WTC11 (cell line): ENCODE data around the gene ADGRV1. TPM values are rescaled to one million over a fixed set of nuclear protein-coding genes. Genes with fewer than 3 reads are reported as not detected.

Experiments used
- ATAC-seq: fragments of 200-7000 bp; cut with Tn5 transposase; 2 replicates; pipeline ENCODE4 v1.10.0; 2021; ENCODE audit warnings: mild to moderate bottlenecking, moderate library complexity
- CTCF ChIA-PET: fragments of 300-600 bp; sonication (Branson Sonifier 250); formaldehyde crosslinking; loops from one replicate; lab custom pipeline; 2021; ENCODE audit warnings: antibody characterized with exemption; lab: Charles Lee
- POLR2A ChIA-PET: fragments of 350-600 bp; sonication (Branson Sonifier 250); formaldehyde crosslinking; loops from one replicate; lab custom pipeline; 2021; ENCODE audit warnings: antibody characterized with exemption; lab: Charles Lee
- DNase-seq: peaks from one replicate; pipeline ENCODE4 v3.0.0; 2021; ENCODE audit warnings: low spot score
- H3K27ac Mint-ChIP-seq: 2 replicates; pipeline ENCODE4 v1.8.0; 2021; ENCODE audit warnings: mixed read lengths
- H3K27me3 Mint-ChIP-seq: 2 replicates; pipeline ENCODE4 v1.8.0; 2021; ENCODE audit warnings: low read depth, mild to moderate bottlenecking, moderate library complexity, mixed read lengths
- H3K36me3 Mint-ChIP-seq: 2 replicates; pipeline ENCODE4 v1.8.0; 2021; ENCODE audit warnings: mixed read lengths
- H3K4me1 Mint-ChIP-seq: 2 replicates; pipeline ENCODE4 v1.8.0; 2022; ENCODE audit warnings: mixed read lengths
- H3K4me3 Mint-ChIP-seq: 2 replicates; pipeline ENCODE4 v1.8.0; 2021; ENCODE audit warnings: mild to moderate bottlenecking, moderate library complexity, mixed read lengths
- H3K9me3 Mint-ChIP-seq: 2 replicates; pipeline ENCODE4 v1.8.0; 2021; ENCODE audit warnings: mixed read lengths
- CREB1 ChIP-seq: sonication (generic); formaldehyde crosslinking; IDR thresholded peaks from 2 replicates; pipeline ENCODE4 v1.8.0; 2023; ENCODE audit warnings: mild to moderate bottlenecking, missing genetic modification reagents
- EMX1 ChIP-seq: fragments of 250-450 bp; sonication (Bioruptor Pico); IDR thresholded peaks from 2 replicates; pipeline ENCODE4 v1.8.0; 2021; ENCODE audit warnings: mild to moderate bottlenecking
- ETV6 ChIP-seq: sonication (generic); formaldehyde crosslinking; IDR thresholded peaks from 2 replicates; pipeline ENCODE4 v1.8.1; 2022; ENCODE audit warnings: mild to moderate bottlenecking, missing genetic modification reagents
- FOXK1 ChIP-seq: sonication (generic); formaldehyde crosslinking; IDR thresholded peaks from 2 replicates; pipeline ENCODE4 v1.8.0; 2022; ENCODE audit warnings: mild to moderate bottlenecking, moderate library complexity, missing genetic modification reagents
- FOXP1 ChIP-seq: sonication (generic); formaldehyde crosslinking; IDR thresholded peaks from 2 replicates; pipeline ENCODE4 v1.8.0; 2022; ENCODE audit warnings: missing genetic modification reagents, mild to moderate bottlenecking, moderate library complexity, borderline replicate concordance
- GTF2I ChIP-seq: fragments of 250-450 bp; sonication (Bioruptor Pico); conservative IDR thresholded peaks from 2 replicates; pipeline ENCODE4 v1.4.0; 2021; ENCODE audit warnings: mild to moderate bottlenecking
- HMGA2 ChIP-seq: fragments of 250-450 bp; sonication (Bioruptor Pico); IDR thresholded peaks from 2 replicates; pipeline ENCODE4 v1.4.0; 2021; ENCODE audit warnings: mild to moderate bottlenecking, moderate library complexity
- NFYB ChIP-seq: sonication (generic); formaldehyde crosslinking; conservative IDR thresholded peaks from 2 replicates; pipeline ENCODE4 v1.8.0; 2022; ENCODE audit warnings: low read depth, missing genetic modification reagents
- NR3C1 ChIP-seq: sonication (generic); formaldehyde crosslinking; conservative IDR thresholded peaks from 2 replicates; pipeline ENCODE4 v1.8.1; 2023; ENCODE audit warnings: low read depth, mild to moderate bottlenecking, missing genetic modification reagents
- RELA ChIP-seq: sonication (generic); formaldehyde crosslinking; IDR thresholded peaks from 2 replicates; pipeline ENCODE4 v1.8.1; 2022; ENCODE audit warnings: missing genetic modification reagents, mild to moderate bottlenecking, borderline replicate concordance
- RORB ChIP-seq: fragments of 250-450 bp; sonication (Bioruptor Pico); IDR thresholded peaks from 2 replicates; pipeline ENCODE4 v1.9.0; 2021; ENCODE audit warnings: mild to moderate bottlenecking
- SMAD3 ChIP-seq: sonication (generic); formaldehyde crosslinking; IDR thresholded peaks from 2 replicates; pipeline ENCODE4 v1.8.0; 2022; ENCODE audit warnings: missing genetic modification reagents, mild to moderate bottlenecking, borderline replicate concordance
- SOX15 ChIP-seq: fragments of 250-450 bp; sonication (Bioruptor Pico); IDR thresholded peaks from 2 replicates; pipeline ENCODE4 v1.9.0; 2021; ENCODE audit warnings: mild to moderate bottlenecking
- TEAD1 ChIP-seq: sonication (generic); formaldehyde crosslinking; IDR thresholded peaks from 2 replicates; pipeline ENCODE4 v1.8.0; 2022; ENCODE audit warnings: mild to moderate bottlenecking, missing genetic modification reagents
- ZBTB21 ChIP-seq: sonication (generic); formaldehyde crosslinking; IDR thresholded peaks from 2 replicates; pipeline ENCODE4 v1.8.1; 2023; ENCODE audit warnings: mild to moderate bottlenecking, missing genetic modification reagents, borderline replicate concordance
- ZNF219 ChIP-seq: sonication (generic); formaldehyde crosslinking; IDR thresholded peaks from 2 replicates; pipeline ENCODE4 v1.8.0; 2023; ENCODE audit warnings: missing genetic modification reagents, mild to moderate bottlenecking, borderline replicate concordance
- ZNF396 ChIP-seq: fragments of 250-450 bp; sonication (Bioruptor Pico); IDR thresholded peaks from 2 replicates; pipeline ENCODE4 v1.8.0; 2021; ENCODE audit warnings: mild to moderate bottlenecking, moderate library complexity, borderline replicate concordance
- ZNF416 ChIP-seq: fragments of 250-450 bp; sonication (Bioruptor Pico); IDR thresholded peaks from 2 replicates; pipeline ENCODE4 v1.9.0; 2021; ENCODE audit warnings: mild to moderate bottlenecking, inconsistent platforms
- ZNF671 ChIP-seq: fragments of 250-450 bp; sonication (Bioruptor Pico); IDR thresholded peaks from 2 replicates; pipeline ENCODE4 v1.8.0; 2021; ENCODE audit warnings: mild to moderate bottlenecking
- total RNA-seq: library from RNA; stranded (reverse); gene quantifications from 3 replicates; pipeline ENCODE4 v1.2.3, GENCODE V29; 2021
- TF ChIP-seq, protein P1 (sequence below): sonication (generic); formaldehyde crosslinking; IDR thresholded peaks from 2 replicates; pipeline ENCODE4 v1.8.1; 2023; ENCODE audit warnings: mild to moderate bottlenecking, missing genetic modification reagents
- TF ChIP-seq, protein P2 (sequence below): sonication (generic); formaldehyde crosslinking; conservative IDR thresholded peaks from 2 replicates; pipeline ENCODE4 v1.8.1; 2022; ENCODE audit warnings: mild to moderate bottlenecking, missing genetic modification reagents
- TF ChIP-seq, protein P3 (sequence below): sonication (generic); formaldehyde crosslinking; IDR thresholded peaks from 2 replicates; pipeline ENCODE4 v1.8.0; 2022; ENCODE audit warnings: mild to moderate bottlenecking, missing genetic modification reagents
- TF ChIP-seq, protein P4 (sequence below): fragments of 250-450 bp; sonication (Bioruptor Pico); conservative IDR thresholded peaks from 2 replicates; pipeline ENCODE4 v1.9.0; 2021; ENCODE audit warnings: mild to moderate bottlenecking
- TF ChIP-seq, protein P5 (sequence below): fragments of 200-600 bp; IDR thresholded peaks from 2 replicates; pipeline ENCODE4 v1.8.0; 2022; ENCODE audit warnings: antibody characterized with exemption

ADGRV1 gene
- total RNA-seq, 1 experiment from 2014 or later, result 74.5 TPM

DNA sequence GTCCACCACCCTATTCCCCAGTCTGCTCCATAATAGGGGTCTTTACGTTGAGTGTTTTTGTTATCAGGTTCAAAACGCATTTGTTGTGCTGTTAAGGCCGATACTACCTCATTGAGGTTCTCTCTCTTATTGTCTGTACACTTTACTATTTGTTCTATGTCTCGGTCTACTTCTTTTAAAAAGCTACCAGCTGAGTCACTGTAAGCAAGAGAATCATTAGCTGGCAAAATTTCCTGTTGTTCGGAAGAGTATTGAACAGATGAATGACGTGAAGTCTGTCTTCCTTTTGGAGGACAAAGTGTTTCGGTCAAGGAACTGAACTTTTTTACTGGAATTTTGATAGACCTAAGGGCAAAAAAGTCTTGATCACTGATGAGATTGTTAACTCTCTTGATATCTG lies 39.5 kb upstream of the ADGRV1 start (continued):
- no peak for TF ChIP-seq ZNF219

DNA sequence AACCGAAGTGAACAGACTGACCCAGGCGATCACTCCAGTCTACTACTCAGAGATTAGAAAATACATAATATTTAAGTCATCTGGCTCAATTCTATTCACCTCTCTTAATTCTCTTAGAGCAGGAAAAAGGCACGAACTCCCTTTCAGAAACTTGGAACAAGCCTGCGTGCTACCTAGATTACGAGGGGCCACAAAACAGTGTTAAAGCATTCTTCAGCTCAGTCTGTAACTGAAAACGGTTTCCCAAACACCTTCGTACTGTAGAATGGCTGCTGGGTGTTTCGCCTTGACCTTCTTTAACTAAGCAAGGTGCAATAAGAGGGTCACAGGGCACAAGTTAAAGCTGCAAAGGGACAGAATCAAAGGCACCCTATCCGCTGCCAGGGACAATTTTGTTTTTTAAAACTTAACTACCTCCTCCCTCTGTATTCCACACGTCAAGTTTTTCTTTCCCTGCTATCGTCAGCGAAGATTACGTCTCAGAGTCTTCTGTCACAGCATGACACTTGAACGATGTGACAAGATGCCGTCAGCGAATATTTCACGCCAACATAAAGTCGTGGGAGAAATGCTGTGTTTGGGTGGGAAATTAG lies 29.9 kb upstream of the ADGRV1 start:
- peaks cover 8% of the 10 kb centered on the region for H3K36me3 Mint-ChIP-seq
- CTCF ChIA-PET, result interaction anchor here (0.6 to 1.3 kb wide), 3 partner anchors 36 to 107 kb away, joined by 3 read pairs; no protein-coding TSS in a partner anchor
- no peak for DNase-seq
- no peaks in the 10 kb centered on the region for H3K9me3 Mint-ChIP-seq
- no peaks in the 10 kb centered on the region for H3K27me3 Mint-ChIP-seq
- peak overlapping the region; percentile 77 for H3K27ac Mint-ChIP-seq
- ATAC-seq, result no peak
- peak overlapping the region; percentile 98 for H3K4me3 Mint-ChIP-seq
- TF ChIP-seq CREB1 (CRISPR knock-in tag) (no peak), ETV6 (CRISPR knock-in tag) (no peak), ZNF416 (CRISPR knock-in tag) (no peak), RORB (CRISPR knock-in tag) (no peak)
- TF ChIP-seq, protein P1, sequence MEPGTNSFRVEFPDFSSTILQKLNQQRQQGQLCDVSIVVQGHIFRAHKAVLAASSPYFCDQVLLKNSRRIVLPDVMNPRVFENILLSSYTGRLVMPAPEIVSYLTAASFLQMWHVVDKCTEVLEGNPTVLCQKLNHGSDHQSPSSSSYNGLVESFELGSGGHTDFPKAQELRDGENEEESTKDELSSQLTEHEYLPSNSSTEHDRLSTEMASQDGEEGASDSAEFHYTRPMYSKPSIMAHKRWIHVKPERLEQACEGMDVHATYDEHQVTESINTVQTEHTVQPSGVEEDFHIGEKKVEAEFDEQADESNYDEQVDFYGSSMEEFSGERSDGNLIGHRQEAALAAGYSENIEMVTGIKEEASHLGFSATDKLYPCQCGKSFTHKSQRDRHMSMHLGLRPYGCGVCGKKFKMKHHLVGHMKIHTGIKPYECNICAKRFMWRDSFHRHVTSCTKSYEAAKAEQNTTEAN (CRISPR knock-in tag), result no peak
- TF ChIP-seq, all 79 proteins: peak for 0
- POLR2A ChIA-PET, result interaction anchor here (0.6 kb wide), 1 partner anchor 81 kb away, joined by 3 read pairs; no protein-coding TSS in a partner anchor
- peaks cover 28% of the 10 kb centered on the region for H3K4me1 Mint-ChIP-seq

DNA sequence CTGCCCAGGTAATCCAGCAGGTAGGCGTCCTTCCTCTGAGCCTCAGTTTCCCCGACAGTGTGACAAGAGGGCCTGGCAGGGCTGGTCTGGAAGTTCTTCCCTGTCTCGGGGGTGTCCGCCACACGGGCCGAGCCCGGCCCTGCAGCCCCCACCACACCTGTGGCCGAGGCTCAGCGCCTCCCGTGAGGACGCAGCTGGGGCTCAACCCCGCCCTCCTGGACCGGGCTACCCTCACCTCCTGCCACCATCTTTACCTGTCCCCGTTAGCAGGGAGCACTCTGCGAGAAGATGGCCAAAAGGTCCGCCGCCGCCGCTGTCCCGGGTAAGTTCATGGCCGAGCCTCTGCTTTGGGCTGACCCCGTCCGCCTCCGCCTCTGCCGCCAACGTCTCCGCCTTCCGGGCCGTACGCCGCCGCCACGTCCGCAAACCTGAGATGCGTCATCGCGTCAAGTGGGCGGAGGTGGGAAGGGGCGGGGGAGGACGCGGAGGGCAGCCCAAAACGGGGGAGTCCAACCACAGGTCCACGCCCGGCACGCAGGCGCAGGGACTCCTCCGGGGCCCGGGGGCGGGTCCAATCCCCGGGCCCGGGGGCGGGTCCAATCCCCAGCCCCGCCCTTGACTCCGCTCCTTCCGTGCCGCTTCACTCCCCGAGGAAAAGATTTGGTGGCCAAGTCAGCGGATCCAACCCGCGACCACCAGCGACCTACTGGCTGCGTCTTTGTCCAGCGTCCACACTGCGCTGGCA lies 29.2 kb upstream of the ADGRV1 start, which contains the start of gene LYSMD3:
TSS of gene LYSMD3 (minus strand) at position 391 of the 745 bp plus-strand sequence. CDS start 4,295 bp downstream, outside the sequence.
- peak within 1 kb of the TSS; percentile 98 for H3K4me3 Mint-ChIP-seq
- TF ChIP-seq, protein P2, sequence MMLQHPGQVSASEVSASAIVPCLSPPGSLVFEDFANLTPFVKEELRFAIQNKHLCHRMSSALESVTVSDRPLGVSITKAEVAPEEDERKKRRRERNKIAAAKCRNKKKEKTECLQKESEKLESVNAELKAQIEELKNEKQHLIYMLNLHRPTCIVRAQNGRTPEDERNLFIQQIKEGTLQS (CRISPR knock-in tag), result no peak
- TF ChIP-seq, protein P3, sequence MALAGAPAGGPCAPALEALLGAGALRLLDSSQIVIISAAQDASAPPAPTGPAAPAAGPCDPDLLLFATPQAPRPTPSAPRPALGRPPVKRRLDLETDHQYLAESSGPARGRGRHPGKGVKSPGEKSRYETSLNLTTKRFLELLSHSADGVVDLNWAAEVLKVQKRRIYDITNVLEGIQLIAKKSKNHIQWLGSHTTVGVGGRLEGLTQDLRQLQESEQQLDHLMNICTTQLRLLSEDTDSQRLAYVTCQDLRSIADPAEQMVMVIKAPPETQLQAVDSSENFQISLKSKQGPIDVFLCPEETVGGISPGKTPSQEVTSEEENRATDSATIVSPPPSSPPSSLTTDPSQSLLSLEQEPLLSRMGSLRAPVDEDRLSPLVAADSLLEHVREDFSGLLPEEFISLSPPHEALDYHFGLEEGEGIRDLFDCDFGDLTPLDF (CRISPR knock-in tag), result no peak
- no peak for TF ChIP-seq RORB (CRISPR knock-in tag)
- no peak for TF ChIP-seq NFYB (CRISPR knock-in tag)
- TF ChIP-seq NR3C1 (CRISPR knock-in tag), result no peak
- TF ChIP-seq EMX1, result no peak
- TF ChIP-seq ZBTB21 (CRISPR knock-in tag), result 0 out of 2 replicates have a peak, but pooled peaks have one; percentile 18
- TF ChIP-seq SOX15 (CRISPR knock-in tag), result no peak
- no peak for TF ChIP-seq ZNF396 (CRISPR knock-in tag)
- TF ChIP-seq GTF2I, result no peak
- TF ChIP-seq SMAD3 (CRISPR knock-in tag), result no peak; the same call in 1 of the 2 replicates
- no peak; the same call in none of the 2 replicates for TF ChIP-seq FOXK1 (CRISPR knock-in tag)
- TF ChIP-seq RELA (CRISPR knock-in tag), result no peak
- TF ChIP-seq, protein P4, sequence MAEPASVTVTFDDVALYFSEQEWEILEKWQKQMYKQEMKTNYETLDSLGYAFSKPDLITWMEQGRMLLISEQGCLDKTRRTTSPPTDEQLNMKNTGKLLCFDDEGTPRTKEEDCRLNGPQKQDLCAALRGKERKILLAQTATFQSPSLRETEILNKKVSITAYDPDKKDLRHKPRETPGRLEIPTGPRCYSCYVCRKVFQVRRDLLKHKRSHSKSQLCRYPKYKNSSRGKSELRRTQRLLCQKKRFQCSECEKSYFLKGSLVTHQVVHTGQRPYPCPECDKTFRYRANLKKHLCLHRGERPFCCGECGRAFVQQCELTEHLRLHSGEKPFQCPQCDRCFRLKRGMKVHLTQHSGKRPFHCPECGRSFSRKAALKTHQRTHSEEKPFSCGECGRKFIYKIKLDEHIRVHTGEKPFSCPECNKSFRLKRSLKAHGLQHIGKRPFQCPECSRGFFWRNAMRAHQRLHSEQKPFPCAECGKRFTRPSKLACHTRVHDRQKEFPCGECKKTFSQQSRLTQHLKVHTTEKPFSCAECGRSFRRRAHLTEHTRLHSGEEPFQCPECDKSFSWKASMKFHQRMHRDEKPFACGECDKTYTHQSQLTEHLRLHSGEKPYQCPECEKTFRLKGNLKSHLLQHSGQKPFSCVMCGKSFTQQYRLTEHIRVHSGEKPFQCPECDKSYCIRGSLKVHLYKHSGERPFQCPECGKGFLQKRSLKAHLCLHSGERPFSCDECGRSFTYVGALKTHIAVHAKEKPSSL (CRISPR knock-in tag), result no peak
- peak; percentile 71; the same call in 1 of the 2 replicates for TF ChIP-seq TEAD1 (CRISPR knock-in tag)
- TF ChIP-seq HMGA2 (CRISPR knock-in tag), result no peak
- TF ChIP-seq ZNF671 (CRISPR knock-in tag), result no peak
- TF ChIP-seq FOXP1 (CRISPR knock-in tag), result no peak
- TF ChIP-seq, protein P5, sequence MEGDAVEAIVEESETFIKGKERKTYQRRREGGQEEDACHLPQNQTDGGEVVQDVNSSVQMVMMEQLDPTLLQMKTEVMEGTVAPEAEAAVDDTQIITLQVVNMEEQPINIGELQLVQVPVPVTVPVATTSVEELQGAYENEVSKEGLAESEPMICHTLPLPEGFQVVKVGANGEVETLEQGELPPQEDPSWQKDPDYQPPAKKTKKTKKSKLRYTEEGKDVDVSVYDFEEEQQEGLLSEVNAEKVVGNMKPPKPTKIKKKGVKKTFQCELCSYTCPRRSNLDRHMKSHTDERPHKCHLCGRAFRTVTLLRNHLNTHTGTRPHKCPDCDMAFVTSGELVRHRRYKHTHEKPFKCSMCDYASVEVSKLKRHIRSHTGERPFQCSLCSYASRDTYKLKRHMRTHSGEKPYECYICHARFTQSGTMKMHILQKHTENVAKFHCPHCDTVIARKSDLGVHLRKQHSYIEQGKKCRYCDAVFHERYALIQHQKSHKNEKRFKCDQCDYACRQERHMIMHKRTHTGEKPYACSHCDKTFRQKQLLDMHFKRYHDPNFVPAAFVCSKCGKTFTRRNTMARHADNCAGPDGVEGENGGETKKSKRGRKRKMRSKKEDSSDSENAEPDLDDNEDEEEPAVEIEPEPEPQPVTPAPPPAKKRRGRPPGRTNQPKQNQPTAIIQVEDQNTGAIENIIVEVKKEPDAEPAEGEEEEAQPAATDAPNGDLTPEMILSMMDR, result no peak

More for the DNA sequence above, 29.2 kb upstream of the ADGRV1 start, which contains the start of gene LYSMD3:
- Mint-ChIP-seq H3K36me3 (peaks cover 8% of the 10 kb centered on the region), H3K4me1 (peaks cover 30% of the 10 kb centered on the region), H3K27ac (peak within 1 kb of the TSS; percentile 99), H3K9me3 (no peaks in the 10 kb centered on the region), H3K27me3 (no peaks in the 10 kb centered on the region)
- DNase-seq (peak; percentile 97), ATAC-seq (peak; percentile 95)
- ChIA-PET POLR2A (interaction anchor here (0.6 kb wide), 1 partner anchor 82 kb away, joined by 3 read pairs; no protein-coding TSS in a partner anchor), CTCF (interaction anchor here (0.6 to 1.4 kb wide), 5 partner anchors 15 to 107 kb away, joined by 3 read pairs; no protein-coding TSS in a partner anchor)
